ENCODE results near the gene GPATCH1.

The GPATCH1 gene

DNA sequence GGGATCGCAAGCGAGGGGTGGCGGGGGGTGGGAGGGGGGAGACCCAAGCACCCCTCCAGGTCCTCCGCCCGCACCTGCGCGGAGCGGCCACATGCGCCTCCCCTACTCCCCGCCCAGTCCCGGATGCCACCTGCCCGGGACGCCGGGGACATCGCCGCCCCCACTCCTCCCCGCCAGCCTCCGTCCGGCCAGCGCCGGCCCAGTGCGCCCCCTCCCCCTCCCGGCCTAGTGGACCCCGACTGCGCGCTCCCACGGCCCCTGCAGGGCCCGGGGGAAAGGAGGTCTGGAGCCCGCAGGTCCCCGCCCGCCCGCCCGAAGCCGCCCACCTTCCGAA, 16.6 kb upstream of the GPATCH1 start:
- no peak for FAIRE-seq

DNA sequence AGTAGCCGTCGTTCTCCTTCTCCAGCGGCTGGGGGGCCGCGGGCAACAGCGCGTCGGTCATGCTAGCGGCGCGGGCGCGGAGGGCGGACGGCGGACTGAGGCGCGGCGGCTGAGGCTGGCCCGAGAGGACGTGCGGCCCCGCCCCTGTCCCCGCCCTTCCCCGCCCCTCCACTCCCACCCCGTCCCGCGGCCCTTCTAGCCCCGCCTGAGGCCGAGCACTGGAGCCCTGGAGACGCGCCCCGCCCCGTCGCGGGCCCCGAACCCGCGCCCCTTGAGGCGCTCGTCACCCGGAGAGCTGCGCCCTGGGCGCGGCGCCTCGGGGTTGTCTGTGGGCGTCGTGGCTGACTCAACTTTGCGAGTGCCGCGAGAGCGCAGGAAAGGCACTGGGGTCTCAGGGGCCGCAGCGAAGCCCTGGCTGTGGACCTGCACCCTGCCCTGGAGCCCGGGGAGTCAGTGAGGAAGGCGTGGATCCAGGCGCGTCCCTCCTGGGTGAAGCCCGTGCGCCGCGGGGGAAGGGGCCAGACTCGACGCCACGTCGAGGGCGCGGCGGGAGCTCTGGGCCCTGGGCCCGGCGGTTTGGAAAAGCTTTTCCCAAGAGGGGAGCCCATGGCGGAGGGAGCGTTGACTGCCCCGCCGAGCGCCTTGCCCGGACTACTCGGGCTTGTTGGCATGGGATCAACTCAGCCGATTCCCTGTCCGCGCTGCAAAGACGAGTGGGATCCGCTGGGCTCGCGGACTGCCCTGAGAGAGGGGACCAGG, 16.0 kb upstream of the GPATCH1 start, which contains the start of gene RHPN2:
TSS of gene RHPN2 (minus strand) at position 97 of the 759 bp plus-strand sequence. CDS start at position 61, 36 bp downstream.
- no peak for FAIRE-seq

DNA sequence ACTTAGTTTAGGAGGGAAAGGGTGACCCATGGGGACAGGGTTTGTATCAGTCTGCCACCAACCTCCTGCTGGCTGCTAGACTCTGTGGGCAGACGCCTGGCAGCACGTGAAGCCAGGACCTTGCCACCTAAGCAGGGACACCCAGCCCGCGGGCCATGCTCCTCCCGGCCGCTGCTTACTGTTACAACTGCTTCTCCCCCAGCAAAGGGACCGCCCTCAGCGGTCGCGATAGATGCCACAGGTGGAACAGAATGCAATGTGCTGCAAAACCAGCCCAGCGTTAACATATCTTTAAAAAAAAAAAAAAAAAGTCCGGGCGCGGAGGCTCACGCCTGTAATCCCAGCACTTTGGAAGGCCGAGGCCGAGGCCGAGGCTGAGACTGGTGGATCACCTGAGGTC, 14.4 kb upstream of the GPATCH1 start:
- no peak for FAIRE-seq

DNA sequence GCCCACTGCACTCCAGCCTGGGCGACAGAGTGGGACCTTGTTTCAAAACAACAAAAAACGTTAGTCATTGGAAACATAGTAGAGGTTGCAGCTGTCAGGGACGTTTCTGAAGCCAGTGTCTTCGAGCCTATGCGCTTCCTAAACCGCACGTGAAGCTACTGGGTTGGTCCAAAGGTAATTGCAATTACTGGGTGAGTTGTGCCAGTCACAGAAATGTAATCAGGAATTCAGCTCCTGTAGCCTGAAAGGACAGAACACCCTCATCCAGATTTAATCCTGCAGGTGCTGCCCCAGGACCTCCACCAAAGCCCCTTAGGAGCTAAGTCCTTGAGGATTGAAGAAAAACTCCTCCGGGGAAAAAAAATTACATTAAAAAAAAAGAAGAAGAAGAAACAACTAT, 13.9 kb upstream of the GPATCH1 start:
- no peak for FAIRE-seq

DNA sequence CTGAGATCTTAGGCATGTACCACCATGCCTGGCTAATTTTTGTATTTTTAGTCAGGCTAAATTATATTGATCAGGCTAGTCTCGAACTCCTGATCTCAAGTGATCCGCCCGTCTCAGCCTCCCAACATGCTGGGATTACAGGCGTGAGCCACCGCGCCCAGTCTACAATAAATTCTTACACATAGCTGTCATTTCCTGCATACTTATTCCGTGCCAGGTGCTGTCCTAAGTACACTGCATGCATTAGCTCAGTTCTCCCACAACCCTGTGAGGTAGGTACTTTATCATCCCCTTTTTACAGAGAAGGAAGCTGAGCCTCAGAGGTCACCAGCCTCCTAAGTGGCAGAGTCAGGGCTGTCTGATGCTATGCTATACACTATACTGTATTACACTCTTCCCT, 9.1 kb upstream of the GPATCH1 start:
- no peak for FAIRE-seq

DNA sequence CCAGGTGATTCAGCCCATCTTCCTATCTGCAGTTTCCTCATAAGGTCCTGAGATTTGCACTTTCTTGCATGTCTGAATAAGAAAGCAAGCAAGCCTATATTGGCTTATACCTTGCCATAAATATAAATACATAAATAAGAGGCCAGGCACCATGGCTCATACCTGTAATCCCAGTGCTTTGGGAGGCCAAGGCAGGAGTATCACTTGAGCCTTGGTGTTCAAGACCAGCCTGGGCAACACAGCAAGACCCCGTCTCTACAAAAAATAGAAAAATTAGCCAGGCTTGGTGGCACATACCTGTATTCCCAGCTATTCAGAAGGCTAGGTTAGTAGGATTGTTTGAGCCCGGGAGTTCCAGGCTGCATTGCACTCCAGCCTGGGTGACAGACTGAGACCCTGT, 5.5 kb upstream of the GPATCH1 start:
- no peak for FAIRE-seq

DNA sequence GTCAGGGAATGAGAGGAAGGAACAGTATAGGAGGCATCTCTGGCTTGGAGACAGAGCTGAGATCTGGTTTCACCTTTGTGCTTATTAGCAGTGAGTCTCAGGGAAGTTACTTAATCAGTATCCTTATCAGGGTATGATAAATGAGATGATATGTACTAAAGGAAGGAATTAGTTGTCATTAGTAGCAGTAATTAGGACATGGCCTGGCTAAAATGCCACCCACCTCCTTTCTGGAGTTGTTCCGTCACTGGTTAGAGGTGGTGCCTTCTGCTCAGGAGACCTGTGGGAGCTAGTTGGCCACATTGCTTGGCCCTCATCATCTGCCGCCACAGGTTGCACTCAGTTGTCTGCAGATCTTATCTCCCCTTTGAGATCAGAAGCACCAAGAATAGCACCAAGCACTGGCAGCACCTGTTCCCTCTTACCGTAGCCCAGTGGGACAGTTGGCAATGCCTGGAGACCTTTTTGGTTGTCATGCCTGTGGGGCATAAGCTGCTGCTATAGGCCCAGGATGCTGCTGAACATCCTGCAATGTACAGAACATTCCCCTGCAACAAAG, 4.7 kb downstream of the GPATCH1 start:
- no peak for FAIRE-seq

DNA sequence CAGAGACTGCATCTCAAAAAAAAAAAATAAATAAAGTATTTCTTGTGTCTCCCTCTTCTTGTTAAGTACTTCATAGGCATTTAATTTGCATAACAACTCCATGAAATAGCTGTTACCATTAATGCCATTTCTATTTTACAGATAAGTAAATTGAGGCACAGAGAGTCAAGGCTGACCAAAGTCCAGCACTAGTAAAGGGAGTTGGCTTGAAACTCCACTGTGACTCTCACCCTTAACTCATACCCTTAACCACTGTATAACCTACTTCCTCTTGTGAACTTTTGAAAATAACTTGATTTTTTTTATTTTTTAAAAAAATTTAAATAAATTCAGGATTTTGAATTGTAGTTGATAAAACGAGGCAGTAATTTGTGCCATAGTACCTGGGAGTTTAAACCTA, 6.0 kb downstream of the GPATCH1 start:
- no peak for FAIRE-seq

DNA sequence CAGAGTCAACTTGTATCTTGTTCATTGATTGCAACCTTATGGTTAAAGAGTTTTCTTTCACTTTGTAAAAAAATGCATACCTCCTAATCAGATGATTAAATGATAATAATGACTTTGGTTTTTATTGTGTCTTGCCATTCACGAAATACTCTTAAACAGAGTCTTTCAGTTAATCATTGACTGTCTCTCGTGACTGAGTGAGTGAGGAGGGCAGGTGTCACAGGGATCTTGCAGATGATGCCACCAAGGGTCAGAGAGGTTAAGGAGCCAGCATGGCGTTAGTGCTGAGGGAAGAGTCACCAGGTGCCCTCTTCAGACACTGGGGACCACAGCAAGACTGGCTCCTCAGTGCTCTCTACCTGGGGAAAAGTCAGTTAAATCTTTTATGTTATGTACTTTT, 8.0 kb downstream of the GPATCH1 start:
- no peak for FAIRE-seq

DNA sequence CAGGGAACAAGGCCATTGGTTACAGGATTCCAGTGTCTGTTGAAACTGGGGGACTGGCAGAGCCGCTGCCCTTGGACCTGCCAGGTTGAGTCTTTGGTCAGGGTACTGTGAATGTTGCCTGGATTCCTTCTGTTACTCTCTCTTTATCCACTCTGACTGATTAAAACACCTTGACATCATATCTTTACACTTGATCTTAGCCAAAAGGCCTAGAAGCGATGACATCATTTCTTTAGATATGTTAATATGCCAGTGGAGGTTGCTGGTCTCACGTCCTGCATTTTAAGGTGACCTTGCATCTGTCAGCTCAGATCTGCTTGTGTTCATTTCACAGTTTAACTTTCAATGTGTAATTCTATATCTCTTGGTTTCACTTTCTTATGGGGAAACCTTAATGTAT, 9.2 kb downstream of the GPATCH1 start:
- no peak for FAIRE-seq

DNA sequence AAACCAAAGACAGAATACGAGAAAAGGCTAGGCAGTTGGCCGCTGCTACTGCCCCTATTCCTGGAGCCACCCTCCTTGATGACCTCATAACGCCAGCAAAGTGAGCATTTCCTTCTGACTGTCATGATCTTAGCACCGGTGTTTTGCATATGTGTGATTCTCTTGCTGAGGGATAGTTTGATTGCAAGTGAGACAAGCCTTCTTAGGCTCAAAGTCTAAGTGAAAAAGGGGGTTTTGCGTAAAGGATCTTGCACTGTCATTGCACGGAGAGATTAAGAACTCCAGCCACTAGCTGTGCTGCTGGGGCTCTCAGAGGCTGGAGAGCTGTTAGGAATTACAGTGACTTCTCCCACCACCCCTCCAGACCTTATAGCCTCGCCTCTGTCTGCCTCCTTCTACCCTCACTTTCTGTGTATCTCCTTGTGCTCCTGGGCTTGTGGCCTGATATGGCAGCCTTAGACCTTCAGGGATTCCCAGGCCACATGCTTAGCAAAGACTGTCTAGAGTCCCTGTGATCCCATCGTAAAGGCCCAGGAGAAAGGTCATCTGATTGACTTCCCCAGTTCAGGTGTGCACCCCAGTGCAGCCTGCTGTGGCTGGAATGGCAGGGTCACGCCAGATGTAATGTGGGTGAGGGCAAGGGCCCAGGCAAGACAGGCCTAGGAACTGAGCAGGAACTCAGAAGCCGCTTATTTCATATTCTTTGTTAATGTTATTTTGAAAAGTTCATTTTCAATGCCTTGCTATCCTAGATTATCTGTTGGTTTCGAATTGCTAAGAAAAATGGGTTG, 12.6 kb downstream of the GPATCH1 start:
- FAIRE-seq: no peak

DNA sequence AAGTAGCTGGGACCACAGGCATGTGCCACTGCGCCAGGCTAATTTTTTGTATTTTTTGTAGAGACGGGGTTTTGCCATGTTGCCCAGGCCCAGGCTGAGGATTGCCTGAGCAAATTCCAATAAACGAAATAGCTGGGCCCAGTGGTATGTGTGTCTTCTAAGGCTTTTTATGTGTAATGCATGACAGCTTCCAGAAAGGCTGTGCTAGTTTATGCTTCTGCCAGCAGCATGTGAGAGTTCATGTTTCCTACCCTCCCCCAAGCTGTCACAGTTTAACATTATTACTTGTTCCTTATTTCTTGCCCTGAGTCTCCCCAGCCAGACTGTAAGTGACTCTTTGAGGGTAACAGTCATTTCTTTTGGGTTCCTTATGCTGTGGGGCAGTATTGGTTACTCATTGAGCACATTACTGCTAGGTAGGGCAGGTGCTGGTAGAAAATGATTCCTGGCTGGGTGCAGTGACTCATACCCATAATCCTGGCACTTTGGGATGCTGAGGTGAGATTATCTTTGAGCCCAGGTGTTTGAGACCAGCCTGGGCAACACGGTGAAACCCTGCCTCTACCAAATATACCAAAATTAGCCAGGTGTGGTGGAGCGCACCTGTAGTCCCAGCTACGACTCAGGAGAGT, 13.6 kb downstream of the GPATCH1 start:
- FAIRE-seq: no peak

DNA sequence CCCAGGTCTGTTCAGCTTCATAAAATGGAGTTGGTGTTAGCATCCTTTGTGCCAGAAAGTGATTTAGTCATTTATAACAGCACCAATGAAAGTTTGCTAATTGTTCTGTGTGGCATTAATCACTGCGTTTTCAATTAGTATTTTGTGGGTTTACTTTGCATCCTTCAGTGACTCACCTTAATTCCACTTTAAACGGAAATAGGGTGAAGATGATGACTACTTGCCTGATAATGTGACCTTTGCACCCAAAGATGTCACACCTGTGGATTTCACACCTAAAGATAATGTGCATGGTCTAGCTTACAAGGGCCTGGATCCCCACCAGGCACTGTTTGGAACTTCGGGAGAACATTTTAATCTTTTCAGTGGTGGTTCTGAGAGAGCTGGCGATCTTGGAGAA, 15.0 kb downstream of the GPATCH1 start:
- FAIRE-seq: no peak

DNA sequence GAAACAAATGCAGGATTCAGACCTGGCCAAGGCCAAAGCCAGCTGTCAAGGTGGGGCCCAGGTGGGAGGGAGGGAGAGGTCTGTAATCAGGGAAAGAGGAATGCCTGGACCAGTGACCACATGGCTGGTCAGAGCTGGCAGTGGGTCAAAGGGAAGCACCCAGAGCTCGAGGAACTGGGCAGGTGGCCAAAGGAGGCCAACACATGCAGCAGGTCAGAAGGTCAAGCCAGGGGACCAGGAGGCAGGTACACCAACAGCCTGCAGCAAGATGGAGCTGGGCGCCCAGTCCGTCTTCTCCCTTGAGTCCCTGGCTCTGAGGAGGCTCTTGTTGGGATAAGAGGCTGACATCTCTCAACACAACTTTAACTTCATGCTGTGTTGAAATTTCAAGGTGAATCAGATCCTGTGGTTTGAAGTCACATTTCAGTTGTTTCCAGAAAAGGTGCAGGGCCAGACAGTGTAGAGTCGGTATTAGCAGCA, 17.1 kb downstream of the GPATCH1 start:
- no peak for FAIRE-seq

DNA sequence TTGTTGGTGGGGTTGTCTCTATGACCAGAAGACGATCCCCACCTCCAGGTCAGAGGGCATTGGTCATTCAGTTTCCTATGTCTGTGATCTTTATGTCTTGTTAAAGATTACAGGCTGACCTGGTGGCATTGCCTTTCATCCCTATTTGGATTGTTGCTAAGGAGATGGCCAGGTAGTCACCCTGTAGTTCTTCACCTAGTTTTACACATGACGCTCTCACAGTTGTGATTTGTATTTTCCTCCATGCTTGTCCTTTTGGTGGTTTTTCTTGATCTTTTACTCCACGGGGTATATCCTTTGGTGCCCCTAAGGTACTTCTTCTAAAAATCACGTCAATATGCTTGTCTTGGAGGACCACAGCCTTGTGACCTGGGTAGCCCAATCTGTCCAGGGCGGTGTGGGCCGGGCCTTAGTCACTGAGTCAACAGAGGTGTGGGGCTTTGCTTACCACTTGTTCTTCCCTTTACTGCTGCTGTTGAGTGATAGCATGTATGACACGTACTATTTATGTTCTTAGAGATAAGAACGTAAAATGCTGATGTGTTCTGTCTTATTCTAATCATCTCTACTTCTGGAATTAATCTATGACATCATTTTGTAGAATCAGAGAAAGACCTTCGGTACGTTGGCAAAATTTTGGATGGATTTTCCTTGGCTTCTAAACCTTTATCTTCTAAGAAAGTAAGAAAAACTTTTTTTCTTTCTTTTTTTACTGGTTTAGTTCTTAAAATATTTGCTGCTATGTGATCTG, 20.1 kb downstream of the GPATCH1 start:
- FAIRE-seq: no peak

DNA sequence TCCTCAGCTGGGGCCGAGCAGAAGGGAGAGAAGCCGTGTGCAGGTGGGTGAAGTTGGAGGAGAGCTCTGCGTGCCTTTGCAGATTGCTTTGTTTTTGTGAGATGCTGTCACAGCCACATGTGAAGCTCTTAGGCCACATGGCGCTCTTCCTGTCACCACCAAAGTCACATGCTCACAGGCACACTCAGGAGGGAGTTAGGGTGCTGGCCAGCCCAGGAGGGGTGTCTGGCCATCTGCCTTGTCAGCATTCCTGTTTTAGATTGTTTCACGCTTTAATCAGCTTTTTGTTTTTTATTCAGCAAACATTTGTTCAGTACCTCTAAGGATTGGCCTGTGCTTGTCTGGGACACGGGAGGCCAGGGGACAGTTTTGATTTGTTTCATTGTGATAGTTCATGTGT, 21.9 kb downstream of the GPATCH1 start:
- FAIRE-seq: no peak

DNA sequence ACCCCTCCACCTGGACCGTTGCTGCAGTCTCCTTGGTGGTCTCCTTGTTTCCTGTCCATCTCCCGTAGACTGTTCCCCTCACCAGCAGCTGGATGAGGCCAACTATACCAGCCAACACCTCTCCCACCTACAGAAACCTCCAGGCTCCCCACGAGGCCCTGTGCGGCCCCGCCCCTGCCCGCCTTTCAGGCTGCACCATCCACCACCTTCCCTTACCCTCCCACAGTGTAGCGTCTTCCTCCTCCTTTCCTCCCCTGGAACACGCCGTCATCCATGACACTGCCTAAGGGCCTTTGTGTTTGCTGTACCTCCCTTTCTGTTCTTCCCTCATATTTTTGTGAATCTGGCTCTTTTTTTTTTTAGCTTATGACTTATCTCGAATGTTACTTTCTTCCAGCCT, 27.2 kb downstream of the GPATCH1 start:
- FAIRE-seq: no peak

DNA sequence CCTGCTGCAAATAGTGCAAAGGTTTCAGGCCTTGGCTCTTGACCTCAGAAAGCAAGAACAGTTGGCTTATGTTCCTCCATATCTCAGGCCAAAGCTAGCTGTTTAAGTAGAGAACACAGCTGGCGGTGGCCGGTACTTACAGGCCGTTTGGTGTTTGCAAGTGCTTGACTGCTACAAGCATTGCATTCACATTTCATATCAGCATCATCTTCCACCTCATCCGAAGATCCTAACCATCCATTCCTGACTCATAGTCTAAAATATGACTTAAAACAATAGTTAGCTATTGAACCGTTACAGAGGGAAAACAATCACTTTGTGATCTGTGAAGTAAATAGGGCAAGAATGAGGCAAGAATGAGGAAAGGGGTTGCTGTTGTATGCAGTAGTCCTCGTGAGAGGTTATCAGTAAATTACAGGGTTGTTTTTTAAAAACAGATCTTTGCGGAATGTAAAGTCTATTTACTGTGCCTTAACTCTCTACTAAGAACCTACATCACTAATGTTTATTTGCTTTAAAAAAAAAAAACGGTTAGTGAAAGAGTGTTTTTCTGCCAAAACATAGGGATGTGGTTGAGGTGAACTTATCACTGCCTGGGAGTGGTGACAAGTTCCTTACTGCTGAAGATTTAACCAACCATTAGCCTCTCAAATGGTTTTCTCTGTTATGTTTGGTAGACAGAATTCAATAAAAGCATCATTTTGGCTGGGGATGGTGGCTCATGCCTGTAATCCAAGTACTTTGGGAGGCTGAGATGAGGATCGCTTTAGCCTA, 29.3 kb downstream of the GPATCH1 start:
- FAIRE-seq: no peak

DNA sequence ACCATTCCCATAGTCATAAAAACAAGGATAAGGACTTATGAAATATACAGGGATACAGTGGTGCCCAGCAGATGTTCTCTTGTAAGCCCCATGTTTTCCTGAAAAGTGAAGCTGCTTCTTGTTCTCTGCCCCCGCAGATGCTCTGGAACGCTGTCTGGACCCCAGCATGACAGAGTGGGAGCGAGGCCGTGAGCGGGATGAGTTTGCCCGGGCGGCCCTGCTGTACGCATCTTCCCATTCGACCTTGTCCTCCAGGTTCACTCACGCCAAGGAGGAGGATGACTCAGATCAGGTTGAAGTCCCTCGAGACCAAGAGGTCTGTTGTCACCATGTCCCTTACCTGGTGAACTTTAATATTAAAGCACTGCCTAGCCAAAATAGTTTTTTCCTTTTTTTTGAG, 30.6 kb downstream of the GPATCH1 start:
- no peak for FAIRE-seq

DNA sequence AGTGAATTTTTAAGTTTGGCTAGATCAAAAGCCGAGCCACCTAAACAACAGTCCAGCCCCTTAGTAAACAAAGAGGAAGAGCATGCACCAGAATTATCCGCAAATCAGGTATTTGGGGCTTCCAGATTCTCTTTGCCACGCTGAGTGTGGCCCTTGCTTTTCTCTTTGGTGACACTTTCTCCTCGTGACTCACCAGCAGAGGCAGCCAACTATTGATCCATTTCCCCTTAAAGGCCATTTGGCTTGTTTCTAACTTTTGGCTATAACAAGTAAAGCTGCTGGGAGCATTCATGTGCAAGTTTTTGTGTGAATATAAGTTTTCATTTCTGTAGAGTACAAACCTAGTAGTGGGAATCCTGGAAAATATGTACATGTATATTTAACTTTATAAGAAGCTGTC, 33.3 kb downstream of the GPATCH1 start:
- no peak for FAIRE-seq

DNA sequence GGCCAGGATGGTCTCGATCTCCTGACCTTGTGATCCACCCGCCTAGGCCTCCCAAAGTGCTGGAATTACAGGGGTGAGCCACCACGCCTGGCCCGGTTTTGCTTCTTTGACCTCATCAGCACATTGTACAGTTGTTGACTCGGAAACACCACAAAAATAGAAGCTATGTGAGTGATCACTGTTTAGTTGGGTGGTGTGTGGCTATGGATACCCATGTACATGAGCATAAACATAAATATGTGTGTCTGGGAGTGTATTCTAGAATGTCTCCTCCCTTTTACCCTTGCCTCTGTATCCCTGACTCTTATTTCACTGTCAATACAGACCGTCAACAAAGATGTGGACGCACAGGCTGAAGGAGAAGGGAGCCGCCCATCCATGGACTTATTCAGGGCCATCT, 36.5 kb downstream of the GPATCH1 start:
- no peak for FAIRE-seq

DNA sequence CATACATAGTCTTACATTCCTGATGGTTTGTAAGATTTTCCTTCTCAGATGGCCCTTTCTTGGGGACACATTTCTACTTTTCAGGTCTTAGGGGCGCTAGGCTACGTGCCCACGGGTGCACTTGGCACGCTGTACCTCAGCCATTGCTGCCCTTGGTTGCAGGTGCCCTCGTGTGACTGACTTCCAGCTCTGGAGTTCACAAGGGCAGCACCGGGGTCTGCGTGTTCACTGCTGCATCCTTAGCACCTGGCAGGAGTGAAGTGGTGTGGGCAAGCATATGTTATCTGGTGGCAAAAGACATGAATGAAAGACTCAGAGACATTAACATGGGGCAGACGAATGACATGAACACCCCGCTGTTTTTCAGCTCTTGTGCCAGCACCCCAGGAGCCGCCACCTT, 37.7 kb downstream of the GPATCH1 start:
- no peak for FAIRE-seq

Data from endometrium (tissue), 2 donors.